Lower lobe of right lung (tissue), 2 donors: ENCODE measurements around the gene BDNF. TPM values are rescaled to one million over a fixed set of nuclear protein-coding genes. Genes with fewer than 3 reads are reported as not detected.

Experiments used
- ATAC-seq, 2 donors: fragments of 200-7000 bp; cut with Tn5 transposase; one replicate each; pipeline ENCODE4 v1.9.1; 2020 to 2022; ENCODE audit warnings: mild to moderate bottlenecking in 2 of 2, moderate library complexity in 2 of 2
- DNase-seq: peaks from one replicate; pipeline ENCODE4 v3.0.0-alpha.2; 2020
- H3K27ac ChIP-seq: fragments of 200-600 bp; one replicate; pipeline ENCODE4 v1.8.0; 2022
- H3K27me3 ChIP-seq: fragments of 200-600 bp; one replicate; pipeline ENCODE4 v1.8.0; 2022; ENCODE audit warnings: low read depth
- H3K36me3 ChIP-seq: fragments of 200-600 bp; one replicate; pipeline ENCODE4 v1.8.0; 2022; ENCODE audit warnings: mild to moderate bottlenecking
- H3K4me1 ChIP-seq: fragments of 200-600 bp; one replicate; pipeline ENCODE4 v1.8.0; 2022
- H3K4me3 ChIP-seq: fragments of 200-600 bp; one replicate; pipeline ENCODE4 v1.8.0; 2022; ENCODE audit warnings: mild to moderate bottlenecking
- H3K9me3 ChIP-seq: fragments of 200-600 bp; one replicate; pipeline ENCODE4 v1.8.0; 2022
- intact Hi-C: fragments of 100-400 bp; cut with DNase I; formaldehyde crosslinking; loops from one replicate; pipeline ENCODE4 v1.11.0; 2022
- total RNA-seq: library from RNA; stranded (reverse); fragmentation: NEBNext Ultra II Directional; extraction: Animal tissue kit (Norgen Biotek cat#: 25700); gene quantifications from one replicate; pipeline ENCODE4 v1.2.1, GENCODE V29; 2021
- TF ChIP-seq, protein P1 (sequence below): fragments of 200-600 bp; IDR thresholded peaks from one replicate; pipeline ENCODE4 v1.8.0; 2022; ENCODE audit warnings: antibody characterized with exemption, mild to moderate bottlenecking
- donor health status: DM: no; HTN: yes; CAD: no; lungs with severe emphysema.

BDNF gene
- total RNA-seq, 1 donor from 2014 or later, result 3.4 TPM

DNA sequence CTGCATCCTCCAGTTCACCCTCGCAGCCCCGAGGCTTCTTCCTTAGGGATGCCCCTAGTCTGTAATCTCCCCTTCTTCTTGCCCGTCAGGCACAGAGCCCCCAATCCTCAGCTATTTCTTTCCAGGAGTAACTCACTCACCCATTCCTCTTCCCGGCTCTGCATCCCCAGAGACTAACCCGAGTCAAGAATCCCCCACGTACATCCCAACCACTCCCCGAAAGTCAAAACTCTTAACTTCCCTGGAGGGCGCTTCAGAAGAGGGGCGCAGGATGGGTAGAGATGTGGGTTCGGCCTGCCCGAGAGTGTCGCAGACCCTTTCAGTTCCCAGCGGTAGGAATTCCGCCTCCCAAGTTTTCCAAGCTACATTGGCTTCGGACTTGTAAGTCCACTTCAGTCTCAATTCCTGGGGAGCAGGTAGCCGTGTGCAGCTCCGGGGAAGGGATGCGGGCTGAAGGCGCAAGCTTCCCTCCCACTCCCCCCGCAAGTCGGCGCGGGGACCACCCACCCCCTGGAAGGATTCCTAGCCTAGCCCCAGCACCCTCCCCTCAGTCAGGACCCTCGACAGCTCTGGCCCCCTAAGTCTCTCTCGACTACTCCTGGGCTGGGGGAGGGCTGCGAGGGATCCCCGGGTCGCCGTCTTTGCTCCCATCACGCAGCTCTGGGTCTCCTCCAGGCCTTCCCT, 871 bp downstream of the BDNF start:
- H3K4me1 ChIP-seq, result peaks cover 31% of the 10 kb centered on the region
- DNase-seq (no peak), ATAC-seq (peak; percentile 30 to 40)
- intact Hi-C loops, result no loop called here
- no peaks in the 10 kb centered on the region for H3K9me3 ChIP-seq
- H3K36me3 ChIP-seq, result no peaks in the 10 kb centered on the region
- no peak overlapping the region for H3K27ac ChIP-seq
- TF ChIP-seq, protein P1, sequence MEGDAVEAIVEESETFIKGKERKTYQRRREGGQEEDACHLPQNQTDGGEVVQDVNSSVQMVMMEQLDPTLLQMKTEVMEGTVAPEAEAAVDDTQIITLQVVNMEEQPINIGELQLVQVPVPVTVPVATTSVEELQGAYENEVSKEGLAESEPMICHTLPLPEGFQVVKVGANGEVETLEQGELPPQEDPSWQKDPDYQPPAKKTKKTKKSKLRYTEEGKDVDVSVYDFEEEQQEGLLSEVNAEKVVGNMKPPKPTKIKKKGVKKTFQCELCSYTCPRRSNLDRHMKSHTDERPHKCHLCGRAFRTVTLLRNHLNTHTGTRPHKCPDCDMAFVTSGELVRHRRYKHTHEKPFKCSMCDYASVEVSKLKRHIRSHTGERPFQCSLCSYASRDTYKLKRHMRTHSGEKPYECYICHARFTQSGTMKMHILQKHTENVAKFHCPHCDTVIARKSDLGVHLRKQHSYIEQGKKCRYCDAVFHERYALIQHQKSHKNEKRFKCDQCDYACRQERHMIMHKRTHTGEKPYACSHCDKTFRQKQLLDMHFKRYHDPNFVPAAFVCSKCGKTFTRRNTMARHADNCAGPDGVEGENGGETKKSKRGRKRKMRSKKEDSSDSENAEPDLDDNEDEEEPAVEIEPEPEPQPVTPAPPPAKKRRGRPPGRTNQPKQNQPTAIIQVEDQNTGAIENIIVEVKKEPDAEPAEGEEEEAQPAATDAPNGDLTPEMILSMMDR, result peak; percentile 17
- H3K27me3 ChIP-seq, result peaks cover 70% of the 10 kb centered on the region
- peak overlapping the region; percentile 58 for H3K4me3 ChIP-seq

GRCh38 chr11:27698872-27699241, 1.4 kb downstream of the BDNF start:
- Histone ChIP-seq H3K27ac (no peak overlapping the region), H3K9me3 (no peaks in the 10 kb centered on the region), H3K4me3 (peak overlapping the region; percentile 58), H3K36me3 (no peaks in the 10 kb centered on the region), H3K4me1 (peaks cover 31% of the 10 kb centered on the region), H3K27me3 (peaks cover 70% of the 10 kb centered on the region)
- TF ChIP-seq, protein P1, result peak; percentile 72
- intact Hi-C loops, result no loop called here
- ATAC-seq (peak; percentile 91), DNase-seq (peak; percentile 78)

GRCh38 chr11:27697679-27698275, 2.5 kb downstream of the BDNF start:
- intact Hi-C loops, result no loop called here
- peaks cover 64% of the 10 kb centered on the region for H3K27me3 ChIP-seq
- TF ChIP-seq, protein P1, result no peak

GRCh38 chr11:27696961-27697360, 3.3 kb downstream of the BDNF start:
- Histone ChIP-seq H3K4me1 (peaks cover 31% of the 10 kb centered on the region), H3K27me3 (peaks cover 58% of the 10 kb centered on the region), H3K4me3 (no peak overlapping the region), H3K27ac (no peak overlapping the region), H3K36me3 (no peaks in the 10 kb centered on the region), H3K9me3 (no peaks in the 10 kb centered on the region)
- TF ChIP-seq, protein P1, result no peak
- ATAC-seq, result no peak
- intact Hi-C loops, result no loop called here
- DNase-seq, result no peak

More at GRCh38 chr11:27697679-27698275, 2.5 kb downstream of the BDNF start:
- DNase-seq (no peak), ATAC-seq (no peak)
- no peaks in the 10 kb centered on the region for H3K36me3 ChIP-seq
- no peaks in the 10 kb centered on the region for H3K9me3 ChIP-seq
- H3K27ac ChIP-seq, result no peak overlapping the region
- H3K4me1 ChIP-seq, result peaks cover 31% of the 10 kb centered on the region
- no peak overlapping the region for H3K4me3 ChIP-seq

- Histone ChIP-seq H3K36me3 (no peaks in the 10 kb centered on the region), H3K9me3 (no peaks in the 10 kb centered on the region), H3K4me1 (peaks cover 24% of the 10 kb centered on the region), H3K27ac (no peak overlapping the region), H3K27me3 (peaks cover 51% of the 10 kb centered on the region), H3K4me3 (no peak overlapping the region)
- no peak for DNase-seq
- intact Hi-C loops, result no loop called here
- TF ChIP-seq, protein P1, result no peak
- no peak for ATAC-seq
Measured at GRCh38 chr11:27696115-27696514, 4.1 kb downstream of the BDNF start.
